Measurements from ENCODE around the gene TMEM9. TPM values are rescaled to one million over a fixed set of nuclear protein-coding genes. Genes with fewer than 3 reads are reported as not detected.

TMEM9 gene
- total and polyA plus RNA-seq, 2 of the 8 experiments (the other 6 are each of a cell fraction or from before 2014, with no cell fraction given): 79.9 to 181 TPM

DNA sequence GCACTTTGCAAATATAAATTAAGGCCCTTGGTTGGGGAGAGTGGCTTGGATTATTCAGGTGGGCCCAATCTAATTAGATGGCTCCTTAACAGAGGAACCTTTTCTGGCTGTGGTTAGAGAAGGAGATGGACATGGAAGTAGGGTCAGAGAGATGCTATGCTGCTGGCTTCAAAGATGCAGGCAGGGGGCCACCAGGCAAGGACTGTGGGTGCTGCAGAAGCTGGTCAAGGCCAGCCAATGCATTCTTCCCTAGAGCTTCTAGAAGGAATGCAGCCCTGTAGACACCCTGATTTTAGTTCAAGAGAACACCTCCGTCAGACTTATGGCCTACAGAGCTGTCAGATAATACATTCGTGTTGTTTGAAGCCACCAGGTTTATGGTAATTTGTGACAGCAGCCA lies 3.7 kb upstream of the TMEM9 start:
- Histone ChIP-seq H2BK120ac (replicated peaks; ENCODE audit: low read depth, low read length) (no peak overlapping the region), H3K36me3 (ENCODE audit: control insufficient read depth in 2 of 4, insufficient read depth in 4 of 4, low read length in 3 of 4) (no peaks in the 10 kb centered on the region; a peak in 1 of 8 replicates), H3K56ac (replicated peaks; ENCODE audit: insufficient read length, low read depth, low read length) (no peak overlapping the region), H3K4ac (replicated peaks; ENCODE audit: insufficient read length, low read depth, low read length) (no peak overlapping the region), H2BK12ac (ENCODE audit: low read depth, low read length) (no peak overlapping the region), H3K18ac (ENCODE audit: extremely low read depth, low read length) (no peak overlapping the region), H3K4me2 (ENCODE audit: insufficient read depth in 1 of 2, low read depth in 2 of 2, low read length in 2 of 2) (no peak overlapping the region), H3K79me2 (ENCODE audit: control insufficient read depth in 1 of 2, insufficient read depth in 2 of 2, low read length in 2 of 2) (peaks cover 0 to 10% of the 10 kb centered on the region in 2 experiments; a peak in 3 of 4 replicates), H3K4me1 (replicated peaks in 1 of 4; ENCODE audit: control insufficient read depth in 3 of 4, insufficient read depth in 4 of 4, low read length in 3 of 4) (peaks cover 0 to 13% (median 7%) of the 10 kb centered on the region in 4 experiments; a peak in 6 of 7 replicates), H3K14ac (ENCODE audit: insufficient read length) (no peak overlapping the region), H3K23me2 (ENCODE audit: low read depth, low read length) (peaks cover 6% of the 10 kb centered on the region; the same call in 1 of the 2 replicates), H2AK5ac (ENCODE audit: low read depth, low read length) (no peak overlapping the region), H3K27ac (ENCODE audit: low read depth, low read length) (no peak overlapping the region), H3K9me3 (ENCODE audit: insufficient read depth in 2 of 2, low read depth in 1 of 2, low read length in 1 of 2) (no peaks in the 10 kb centered on the region), H3K27me3 (replicated peaks in 1 of 4; ENCODE audit: control insufficient read depth in 3 of 4, extremely low read depth in 1 of 4, insufficient read depth in 3 of 4, low read length in 3 of 4) (no peaks in the 10 kb centered on the region; a peak in 1 of 7 replicates), H4K5ac (ENCODE audit: insufficient read length, low read depth, low read length) (no peak overlapping the region), H3K4me3 (ENCODE audit: extremely low read depth in 1 of 4, insufficient read depth in 2 of 4, low read depth in 3 of 4, low read length in 4 of 4) (no peak overlapping the region), H4K91ac (replicated peaks; ENCODE audit: insufficient read length, low read length) (no peak overlapping the region), H2BK15ac (ENCODE audit: low read length) (no peak overlapping the region), H2BK20ac (ENCODE audit: low read length) (no peak overlapping the region), H3K9ac (replicated peaks in 1 of 4; ENCODE audit: extremely low read depth in 1 of 4, low read depth in 3 of 4, low read length in 3 of 4) (no peak overlapping the region), H3K23ac (ENCODE audit: insufficient read length) (no peak overlapping the region), H3K79me1 (ENCODE audit: low read depth, low read length) (peaks cover 4% of the 10 kb centered on the region; the same call in 1 of the 2 replicates), H2AFZ (ENCODE audit: low read length) (no peak overlapping the region), H2BK5ac (ENCODE audit: low read depth, low read length) (no peak overlapping the region), H4K8ac (ENCODE audit: extremely low read depth, insufficient read depth, low read length) (no peak overlapping the region), H4K20me1 (replicated peaks in 1 of 2; ENCODE audit: control insufficient read depth in 1 of 2, insufficient read depth in 2 of 2, low read length in 2 of 2) (no peaks in the 10 kb centered on the region)
- DNase-seq (ENCODE audit: low read depth in 1 of 2, low spot score in 2 of 2): no peak
- POLR2A ChIA-PET (ENCODE audit: partially characterized antibody): interaction anchor here (2.0 to 11.8 kb wide), 2 partner anchors 9 to 11 kb away, joined by 6 to 105 read pairs; no protein-coding TSS in a partner anchor
- CTCF ChIA-PET (ENCODE audit: partially characterized antibody): interaction anchor here (0.6 to 2.2 kb wide), 5 partner anchors 9 to 27 kb away, joined by 3 to 8 read pairs (median 4); no protein-coding TSS in a partner anchor
- WGBS, 2 experiments (ENCODE audit: extremely low coverage in 1 of 2, insufficient coverage in 1 of 2, insufficient read length in 1 of 2, insufficient replicate concordance in 2 of 2, low coverage in 1 of 2, low lambda C conversion rate in 2 of 2, missing lambda C conversion rate in 1 of 2): 81% methylated on average over 2 of the region's 2 CpGs; no CpG with 5 or more reads in 1 of the 2 experiments
- FAIRE-seq: no peak
- no peak for TF ChIP-seq YY1 (IDR thresholded peaks at IDR 0.05; ENCODE audit: low read depth, low read length)
- TF ChIP-seq EZH2 (IDR thresholded peaks at IDR 0.05; ENCODE audit: low read depth, low read length, severe bottlenecking): no peak
- no peak for TF ChIP-seq ASH2L (IDR thresholded peaks at IDR 0.05; ENCODE audit: low read length)
- no peak for TF ChIP-seq SAP30 (IDR thresholded peaks at IDR 0.05; ENCODE audit: insufficient read depth, insufficient replicate concordance, low read length)
- TF ChIP-seq NANOG (IDR thresholded peaks at IDR 0.05; ENCODE audit: insufficient read depth, low read depth, low read length, poor library complexity, severe bottlenecking): no peak
- no peak for TF ChIP-seq TCF12 (IDR thresholded peaks at IDR 0.05; ENCODE audit: low read depth, low read length)
- TF ChIP-seq SIRT6 (IDR thresholded peaks at IDR 0.05; ENCODE audit: low read length): no peak
- TF ChIP-seq BACH1 (IDR thresholded peaks at IDR 0.05; ENCODE audit: low read length): no peak
- no peak for TF ChIP-seq SUZ12 (IDR thresholded peaks at IDR 0.05; ENCODE audit: low read length)
- TF ChIP-seq SP2 (IDR thresholded peaks at IDR 0.05; ENCODE audit: low read length): no peak
- no peak for TF ChIP-seq MAX (IDR thresholded peaks at IDR 0.05)
- no peak for TF ChIP-seq CBX5 (IDR thresholded peaks at IDR 0.05; ENCODE audit: low read depth, low read length)
- no peak for TF ChIP-seq KDM4A (IDR thresholded peaks at IDR 0.05; ENCODE audit: low read depth, low read length, severe bottlenecking)
- no peak for TF ChIP-seq TAF1 (IDR thresholded peaks at IDR 0.05; ENCODE audit: low read depth, low read length)
- no peak for TF ChIP-seq RXRA (IDR thresholded peaks at IDR 0.05; ENCODE audit: insufficient read depth, low read depth, low read length)
